Measurements from ENCODE around the gene NHLRC2.

NHLRC2 gene

GRCh38 chr10:113889911-113890310 is 35.5 kb downstream of the NHLRC2 start:
- no peak for TF ChIP-seq CTCF (IDR thresholded peaks at IDR 0.05; ENCODE audit: extremely low read depth, insufficient read depth, missing control alignments)
- DNase-seq (ENCODE audit: low spot score): no peak
- in situ Hi-C loops (cut with MboI; ENCODE audit: low pct_unique_long_range_greater_than_20kb, low sequenced_read_pairs, unreplicated experiment): no loop called here

- TF ChIP-seq CTCF (IDR thresholded peaks at IDR 0.05; ENCODE audit: extremely low read depth, insufficient read depth, missing control alignments): no peak
- no peak for DNase-seq (ENCODE audit: low spot score)
- in situ Hi-C loops (cut with MboI; ENCODE audit: low pct_unique_long_range_greater_than_20kb, low sequenced_read_pairs, unreplicated experiment): no loop called here
These were observed 36.3 kb downstream of the NHLRC2 start for GRCh38 chr10:113890769-113891168.

GRCh38 chr10:113891476-113891875 is 37.0 kb downstream of the NHLRC2 start:
- TF ChIP-seq CTCF (IDR thresholded peaks at IDR 0.05; ENCODE audit: extremely low read depth, insufficient read depth, missing control alignments): no peak
- in situ Hi-C loops (cut with MboI; ENCODE audit: low pct_unique_long_range_greater_than_20kb, low sequenced_read_pairs, unreplicated experiment): no loop called here
- no peak for DNase-seq (ENCODE audit: low spot score)

GRCh38 chr10:113893570-113893969 is 39.1 kb downstream of the NHLRC2 start:
- in situ Hi-C loops (cut with MboI; ENCODE audit: low pct_unique_long_range_greater_than_20kb, low sequenced_read_pairs, unreplicated experiment): no loop called here
- no peak for DNase-seq (ENCODE audit: low spot score)
- no peak for TF ChIP-seq CTCF (IDR thresholded peaks at IDR 0.05; ENCODE audit: extremely low read depth, insufficient read depth, missing control alignments)

- in situ Hi-C loops (cut with MboI; ENCODE audit: low pct_unique_long_range_greater_than_20kb, low sequenced_read_pairs, unreplicated experiment): no loop called here
- TF ChIP-seq CTCF (IDR thresholded peaks at IDR 0.05; ENCODE audit: extremely low read depth, insufficient read depth, missing control alignments): no peak
- no peak for DNase-seq (ENCODE audit: low spot score)
These were observed 40.1 kb downstream of the NHLRC2 start for GRCh38 chr10:113894581-113894980.

- in situ Hi-C loops (cut with MboI; ENCODE audit: low pct_unique_long_range_greater_than_20kb, low sequenced_read_pairs, unreplicated experiment): no loop called here
- TF ChIP-seq CTCF (IDR thresholded peaks at IDR 0.05; ENCODE audit: extremely low read depth, insufficient read depth, missing control alignments): no peak
- DNase-seq (ENCODE audit: low spot score): no peak
These were observed 40.6 kb downstream of the NHLRC2 start for GRCh38 chr10:113895018-113895417.

Data from GM13977 (cell line).